HG02884 (cell line): Measurements from ENCODE around the gene GOLGA2.
"Not testable (repeated sequence)": the region's sequence is repeated elsewhere in the genome, so short reads cannot be mapped to it uniquely, and the experiment has no call there.

Experiments used
- ATAC-seq: cut with Tn5 transposase; IDR thresholded peaks from one replicate; pipeline ENCODE4 v1.9.1; 2021; ENCODE audit warnings: mild to moderate bottlenecking, moderate library complexity; ENCODE audit not compliant: unreplicated experiment

Gene GOLGA2

GRCh38 chr9:128296340-128297220, 20.8 kb upstream of the GOLGA2 start:
- no peak for ATAC-seq

GRCh38 chr9:128294142-128294541, 18.3 kb upstream of the GOLGA2 start:
- no peak for ATAC-seq

- ATAC-seq, result no peak
Observed at GRCh38 chr9:128293091-128293490, 17.3 kb upstream of the GOLGA2 start.

GRCh38 chr9:128292009-128292408, 16.2 kb upstream of the GOLGA2 start:
- no peak for ATAC-seq

GRCh38 chr9:128288273-128289004, 12.6 kb upstream of the GOLGA2 start:
- ATAC-seq, result no peak

- ATAC-seq, result no peak
Observed at GRCh38 chr9:128286440-128286839, 10.6 kb upstream of the GOLGA2 start.

GRCh38 chr9:128285033-128285784, 9.4 kb upstream of the GOLGA2 start:
- no peak for ATAC-seq

- ATAC-seq, result no peak
Observed at GRCh38 chr9:128282500-128282899, 6.7 kb upstream of the GOLGA2 start.

- ATAC-seq, result no peak
Observed at GRCh38 chr9:128280084-128280622, 4.3 kb upstream of the GOLGA2 start.

- not testable (repeated sequence) for ATAC-seq
Observed at GRCh38 chr9:128279088-128280073, 3.6 kb upstream of the GOLGA2 start.

- ATAC-seq, result no peak
Observed at GRCh38 chr9:128276574-128277270, 915 bp upstream of the GOLGA2 start.

GRCh38 chr9:128276008-128276573, 284 bp upstream of the GOLGA2 start, which contains the start of gene SWI5:
TSS of gene SWI5 (plus strand) at chr9:128276276.
- ATAC-seq, result peak; percentile 92

GRCh38 chr9:128274245-128274644, 1.6 kb downstream of the GOLGA2 start:
- no peak for ATAC-seq

GRCh38 chr9:128271512-128271911, 4.3 kb downstream of the GOLGA2 start:
- no peak for ATAC-seq

GRCh38 chr9:128271112-128271511, 4.7 kb downstream of the GOLGA2 start:
- no peak for ATAC-seq

- ATAC-seq, result no peak
Observed at GRCh38 chr9:128266868-128267590, 8.8 kb downstream of the GOLGA2 start.

- ATAC-seq, result no peak
Observed at GRCh38 chr9:128265348-128265847, 10.4 kb downstream of the GOLGA2 start.

- ATAC-seq, result no peak
Observed at GRCh38 chr9:128262687-128263086, 13.1 kb downstream of the GOLGA2 start.
